GM10248 (cell line): ENCODE results near the gene MLIP.

Source experiments
- CTCF ChIA-PET: fragments of 300-600 bp; sonication (Branson Sonifier 250); formaldehyde crosslinking; extraction: SDS; loops from one replicate; lab custom pipeline; 2021; ENCODE audit warnings: antibody characterized with exemption; lab: Yijun Ruan, JAX
- POLR2A ChIA-PET: fragments of 350-650 bp; sonication (Branson Sonifier 250); formaldehyde crosslinking; extraction: SDS; loops from one replicate; lab custom pipeline; 2020; ENCODE audit warnings: antibody characterized with exemption; lab: Yijun Ruan, JAX
- DNase-seq: peaks from one replicate; pipeline ENCODE4 v3.0.0; 2012; ENCODE audit errors: extremely low spot score
- CTCF ChIP-seq: IDR thresholded peaks from 2 replicates; pipeline ENCODE4 v1.5.1; 2012; ENCODE audit warnings: mild to moderate bottlenecking, low read depth; ENCODE audit errors: extremely low read depth, missing control alignments, control extremely low read depth

Gene MLIP

GRCh38 chr6:54099225-54099624 is 12.0 kb upstream of the MLIP start:
- DNase-seq = no peak
- CTCF ChIA-PET = interaction anchor here (0.9 to 1.3 kb wide), 2 partner anchors 10 to 14 kb away, joined by 3 read pairs; no protein-coding TSS in a partner anchor
- POLR2A ChIA-PET = no interaction called here
- TF ChIP-seq CTCF = no peak

DNA sequence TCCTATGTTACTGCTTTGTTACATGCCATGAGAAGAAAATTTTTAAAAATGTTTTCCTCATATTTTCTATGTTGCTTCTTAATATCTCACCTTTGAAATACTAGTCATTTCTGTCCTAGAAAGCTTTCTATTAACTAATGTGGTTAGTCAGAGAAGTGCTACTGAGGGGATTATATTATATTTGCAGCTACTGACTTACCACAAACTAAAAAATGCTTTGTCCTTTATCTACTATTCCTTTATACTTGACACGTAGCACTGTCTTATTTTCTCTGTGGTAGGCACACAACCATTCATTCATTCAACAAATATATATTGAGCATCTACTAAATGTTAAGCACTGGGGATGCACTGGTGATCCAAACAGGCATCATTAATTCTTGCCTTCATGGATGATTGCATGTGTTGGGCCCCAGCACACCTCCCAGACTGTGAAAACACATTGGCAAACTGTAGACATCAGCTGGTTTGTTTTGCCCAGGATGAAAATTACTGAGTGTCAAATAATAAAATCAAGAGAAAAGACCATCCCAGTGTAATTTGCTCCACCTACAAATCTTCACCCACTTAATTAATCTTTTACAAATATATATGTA is 10.7 kb upstream of the MLIP start:
- no peak for DNase-seq
- POLR2A ChIA-PET = no interaction called here
- TF ChIP-seq CTCF = no peak
- CTCF ChIA-PET = interaction anchor here (0.8 to 1.7 kb wide), 2 partner anchors 11 to 22 kb away, joined by 3 read pairs; partner anchors contain the start of gene MLIP

DNA sequence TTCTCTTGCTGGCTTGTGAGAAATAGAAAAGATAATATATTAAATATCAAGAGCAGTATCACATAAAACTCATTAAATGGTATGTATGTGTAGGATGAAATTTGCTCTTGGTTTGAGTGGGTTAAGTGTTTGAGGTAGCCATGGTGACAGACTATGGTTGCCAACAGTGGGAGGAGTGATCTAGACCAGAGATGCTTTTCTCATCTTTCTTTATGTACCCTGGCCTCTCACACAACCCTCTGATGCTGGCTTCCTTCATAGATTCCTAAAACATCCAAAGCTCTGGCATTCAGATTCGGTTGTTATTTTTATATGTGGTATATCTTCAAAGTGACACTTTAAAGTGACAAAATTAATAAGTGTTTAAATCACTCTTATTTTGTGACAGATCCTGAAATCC is 9.0 kb upstream of the MLIP start:
- TF ChIP-seq CTCF = no peak
- ChIA-PET CTCF (no interaction called here), POLR2A (no interaction called here)
- DNase-seq = no peak

GRCh38 chr6:54103497-54103896 is 7.7 kb upstream of the MLIP start:
- CTCF ChIA-PET = no interaction called here
- no peak for DNase-seq
- POLR2A ChIA-PET = no interaction called here
- no peak for TF ChIP-seq CTCF

DNA sequence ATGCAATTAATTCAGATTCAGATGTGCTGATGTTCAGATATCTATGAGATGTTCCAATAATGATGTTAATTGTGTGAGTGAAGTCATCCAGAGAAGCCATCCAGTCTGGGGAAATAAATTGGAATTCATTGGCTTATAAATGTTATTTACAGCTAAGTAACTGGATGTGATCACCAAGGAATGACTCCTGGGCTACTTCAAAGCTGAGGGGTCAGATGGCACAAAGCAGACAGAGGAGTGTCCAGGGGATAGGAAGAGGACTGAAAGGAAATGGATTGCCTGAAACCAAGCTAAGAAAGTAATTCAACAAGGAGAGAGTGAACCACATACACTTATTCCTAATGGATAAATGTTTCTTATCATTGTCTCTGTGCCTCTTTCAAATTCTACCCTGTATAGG is 4.5 kb upstream of the MLIP start:
- TF ChIP-seq CTCF = no peak
- ChIA-PET POLR2A (no interaction called here), CTCF (no interaction called here)
- DNase-seq = no peak

GRCh38 chr6:54107470-54108090 is 3.7 kb upstream of the MLIP start:
- ChIA-PET CTCF (no interaction called here), POLR2A (no interaction called here)
- no peak for TF ChIP-seq CTCF
- no peak for DNase-seq
